ENCODE results near the gene FAIM2.

DNA sequence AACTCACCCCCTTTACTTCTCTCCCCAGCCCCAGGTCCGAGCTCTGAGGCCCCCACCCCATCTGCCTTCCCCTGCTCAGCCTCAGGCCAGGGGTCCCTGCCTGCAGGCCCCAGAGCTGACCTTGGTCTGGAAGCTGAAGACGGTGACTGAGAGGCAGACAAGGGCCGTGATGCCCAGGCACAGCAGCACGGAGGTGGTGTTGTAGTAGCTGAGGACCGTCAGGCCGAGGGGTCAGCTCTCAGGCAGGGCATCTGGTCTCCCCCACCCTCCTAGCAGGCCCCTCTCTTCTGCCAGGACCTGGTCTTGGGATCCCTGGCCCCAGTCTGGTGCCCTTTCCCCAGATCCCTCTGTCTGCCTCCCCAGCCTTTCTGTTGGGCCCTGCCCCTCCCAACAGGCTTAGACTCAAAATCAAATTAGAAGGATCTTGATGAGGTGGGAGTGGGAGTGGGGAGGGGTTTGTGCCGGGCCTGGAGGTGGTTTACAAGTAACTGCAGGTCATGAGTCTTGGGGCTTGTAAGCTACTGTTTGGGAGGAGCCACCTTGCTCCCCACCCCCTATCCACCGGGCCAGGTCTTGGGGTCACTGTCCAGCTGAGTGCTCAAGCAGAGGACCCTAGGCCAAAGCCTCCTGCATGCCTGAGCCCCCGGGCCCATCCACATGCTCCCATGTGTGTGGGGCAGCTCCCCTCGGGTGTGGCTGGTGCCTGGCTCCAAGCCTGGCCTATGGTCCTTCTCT is 14.2 kb downstream of the FAIM2 start:
- no peak for TF ChIP-seq ARNTL (CRISPR knock-in tag; IDR thresholded peaks at IDR 0.05; ENCODE audit: borderline replicate concordance, low read depth)
- TF ChIP-seq CREB5 (CRISPR knock-in tag; IDR thresholded peaks at IDR 0.05; ENCODE audit: low read depth) = no peak
- no peak for TF ChIP-seq ZNF8 (CRISPR knock-in tag; IDR thresholded peaks at IDR 0.05)
- TF ChIP-seq POU6F1 (CRISPR knock-in tag; IDR thresholded peaks at IDR 0.05; ENCODE audit: borderline replicate concordance, low read depth) = no peak
- TF ChIP-seq RARB (CRISPR knock-in tag; IDR thresholded peaks at IDR 0.05) = no peak
- no peak for TF ChIP-seq ESRRG (CRISPR knock-in tag; IDR thresholded peaks at IDR 0.05)
- no peak for TF ChIP-seq TOX (CRISPR knock-in tag; IDR thresholded peaks at IDR 0.05; ENCODE audit: borderline replicate concordance)
- no peak for TF ChIP-seq ZFP30 (CRISPR knock-in tag; IDR thresholded peaks at IDR 0.05)
- TF ChIP-seq, protein P1, sequence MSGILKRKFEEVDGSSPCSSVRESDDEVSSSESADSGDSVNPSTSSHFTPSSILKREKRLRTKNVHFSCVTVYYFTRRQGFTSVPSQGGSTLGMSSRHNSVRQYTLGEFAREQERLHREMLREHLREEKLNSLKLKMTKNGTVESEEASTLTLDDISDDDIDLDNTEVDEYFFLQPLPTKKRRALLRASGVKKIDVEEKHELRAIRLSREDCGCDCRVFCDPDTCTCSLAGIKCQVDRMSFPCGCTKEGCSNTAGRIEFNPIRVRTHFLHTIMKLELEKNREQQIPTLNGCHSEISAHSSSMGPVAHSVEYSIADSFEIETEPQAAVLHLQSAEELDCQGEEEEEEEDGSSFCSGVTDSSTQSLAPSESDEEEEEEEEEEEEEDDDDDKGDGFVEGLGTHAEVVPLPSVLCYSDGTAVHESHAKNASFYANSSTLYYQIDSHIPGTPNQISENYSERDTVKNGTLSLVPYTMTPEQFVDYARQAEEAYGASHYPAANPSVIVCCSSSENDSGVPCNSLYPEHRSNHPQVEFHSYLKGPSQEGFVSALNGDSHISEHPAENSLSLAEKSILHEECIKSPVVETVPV (CRISPR knock-in tag; IDR thresholded peaks at IDR 0.05) = no peak
- TF ChIP-seq BACH2 (CRISPR knock-in tag; IDR thresholded peaks at IDR 0.05; ENCODE audit: borderline replicate concordance) = no peak
- TF ChIP-seq ZFP3 (CRISPR knock-in tag; IDR thresholded peaks at IDR 0.05) = no peak
